ENCODE results near the gene B4GALT5.

The B4GALT5 gene

DNA sequence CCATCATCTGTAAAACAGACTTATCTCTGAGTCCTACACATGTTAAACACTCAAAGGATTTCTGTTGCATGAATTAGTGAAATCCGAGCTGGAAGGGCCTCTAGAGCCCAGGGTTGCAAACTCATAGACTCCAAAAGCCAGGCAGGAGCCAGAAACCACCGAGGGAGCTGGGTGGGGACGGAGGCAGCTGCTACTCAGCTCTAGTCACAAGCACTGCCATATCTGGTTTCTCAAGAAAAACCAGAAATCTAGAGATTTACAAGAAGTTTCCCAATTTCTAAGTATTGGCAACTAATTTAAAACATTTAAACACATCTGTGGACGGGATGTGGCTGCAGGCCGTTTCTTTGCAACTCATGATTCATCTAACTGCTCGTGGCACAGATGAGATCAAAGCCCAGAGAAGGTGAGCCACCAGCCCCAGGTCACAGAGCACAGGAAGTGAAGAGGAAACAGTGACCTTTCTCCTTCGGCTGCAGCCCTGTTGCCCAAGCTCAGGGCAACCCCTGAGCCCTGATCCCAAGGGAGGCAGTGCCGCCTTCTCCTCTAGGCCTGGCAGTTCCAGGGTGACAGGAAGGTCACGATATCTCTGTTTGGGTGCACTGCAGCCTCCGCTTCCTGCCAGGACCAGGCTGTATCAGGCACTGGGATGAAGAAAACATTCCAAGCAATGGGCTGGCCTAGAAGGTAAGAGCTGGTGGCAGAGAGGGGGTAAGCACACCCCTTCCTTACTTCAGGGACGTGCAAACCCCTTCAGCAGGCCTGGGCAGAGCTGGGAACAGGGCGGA, 119.3 kb downstream of the B4GALT5 start:
- H3K27ac ChIP-seq = no peak overlapping the region

DNA sequence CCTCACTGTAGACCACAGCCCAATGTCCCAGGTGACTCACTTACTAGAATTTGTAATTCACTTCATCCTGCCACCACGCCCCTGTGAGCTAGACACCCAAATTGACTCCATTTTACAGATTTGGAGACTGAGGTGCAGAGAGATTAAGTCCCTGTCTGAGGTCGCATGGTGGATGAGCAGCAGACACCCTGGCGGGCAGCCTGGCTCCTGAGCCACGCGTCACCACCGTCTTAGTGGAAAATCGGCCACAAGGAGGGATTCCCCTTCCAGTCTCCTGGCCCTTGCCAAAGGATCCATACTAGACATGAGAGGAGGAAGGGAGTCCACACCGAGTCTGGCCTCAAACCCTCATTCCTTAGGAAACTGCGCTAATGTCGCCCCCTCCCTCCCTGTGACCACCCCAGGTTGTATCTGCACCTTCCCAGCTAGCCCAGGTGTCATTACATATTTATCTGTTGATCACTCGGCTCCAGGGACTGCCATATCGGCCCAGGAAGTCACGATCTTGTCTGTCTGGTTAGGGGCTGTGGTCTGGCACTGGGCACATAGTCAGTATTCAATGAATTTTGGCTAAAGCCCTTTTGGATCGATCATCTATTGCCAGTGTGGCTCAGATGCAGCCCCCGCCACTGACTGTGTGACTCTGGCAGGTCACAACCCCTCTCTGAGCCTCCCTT, 120.1 kb downstream of the B4GALT5 start:
- DNase-seq (ENCODE audit: low read depth, low spot score) = no peak
- no peak overlapping the region for H3K27ac ChIP-seq

More for the DNA sequence above, 119.3 kb downstream of the B4GALT5 start:
- DNase-seq (ENCODE audit: low read depth, low spot score) = no peak

DNA sequence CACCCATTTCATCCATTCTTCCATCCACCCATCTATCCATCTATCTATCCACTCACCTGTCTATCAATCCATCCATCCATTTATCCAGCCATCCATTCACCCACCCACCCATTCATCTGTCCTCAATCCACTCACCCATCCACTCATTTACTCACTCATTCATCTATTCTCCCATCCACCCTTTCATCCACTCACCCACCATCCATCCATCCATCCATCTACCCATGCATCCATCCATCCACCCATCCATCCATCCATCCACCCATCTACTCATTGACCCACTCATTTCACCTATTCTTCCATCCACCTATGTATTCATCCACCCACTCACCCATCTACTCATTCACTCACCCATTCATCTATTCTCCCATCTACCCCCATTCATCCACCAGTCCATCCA, 121.6 kb downstream of the B4GALT5 start:
- no peak overlapping the region for H3K27ac ChIP-seq
- DNase-seq (ENCODE audit: low read depth, low spot score) = no peak

DNA sequence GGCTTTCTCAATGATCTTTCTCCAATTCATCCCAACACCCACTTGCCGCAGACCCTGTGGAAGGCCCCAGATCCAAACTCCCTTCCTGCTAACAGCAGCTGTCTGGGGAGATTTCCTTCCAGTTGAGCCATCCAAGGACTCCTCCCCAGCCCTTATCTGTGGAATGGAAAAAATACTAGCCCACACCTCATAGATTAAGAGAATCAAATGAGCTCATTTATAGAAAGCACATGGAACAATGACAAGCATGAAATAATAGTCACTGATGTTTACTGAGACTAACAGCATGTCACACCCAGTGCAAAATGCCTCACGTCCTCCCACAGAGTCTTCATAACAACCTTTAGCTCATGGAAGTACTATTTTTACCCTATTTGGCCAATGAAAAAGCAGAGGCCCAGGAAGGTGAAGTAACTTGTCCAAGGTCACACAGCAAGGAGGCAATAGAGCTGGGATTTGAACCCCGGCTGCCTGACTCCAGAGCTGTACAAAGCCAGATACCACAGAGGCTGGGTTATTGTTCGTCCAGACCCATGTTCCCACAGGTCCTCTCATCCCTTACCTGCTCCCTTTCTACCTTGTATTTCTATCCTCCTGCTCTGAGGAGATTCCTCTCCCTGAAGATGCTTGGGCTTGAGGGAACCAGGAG, 122.3 kb downstream of the B4GALT5 start:
- no peak for DNase-seq (ENCODE audit: low read depth, low spot score)
- no peak overlapping the region for H3K27ac ChIP-seq

DNA sequence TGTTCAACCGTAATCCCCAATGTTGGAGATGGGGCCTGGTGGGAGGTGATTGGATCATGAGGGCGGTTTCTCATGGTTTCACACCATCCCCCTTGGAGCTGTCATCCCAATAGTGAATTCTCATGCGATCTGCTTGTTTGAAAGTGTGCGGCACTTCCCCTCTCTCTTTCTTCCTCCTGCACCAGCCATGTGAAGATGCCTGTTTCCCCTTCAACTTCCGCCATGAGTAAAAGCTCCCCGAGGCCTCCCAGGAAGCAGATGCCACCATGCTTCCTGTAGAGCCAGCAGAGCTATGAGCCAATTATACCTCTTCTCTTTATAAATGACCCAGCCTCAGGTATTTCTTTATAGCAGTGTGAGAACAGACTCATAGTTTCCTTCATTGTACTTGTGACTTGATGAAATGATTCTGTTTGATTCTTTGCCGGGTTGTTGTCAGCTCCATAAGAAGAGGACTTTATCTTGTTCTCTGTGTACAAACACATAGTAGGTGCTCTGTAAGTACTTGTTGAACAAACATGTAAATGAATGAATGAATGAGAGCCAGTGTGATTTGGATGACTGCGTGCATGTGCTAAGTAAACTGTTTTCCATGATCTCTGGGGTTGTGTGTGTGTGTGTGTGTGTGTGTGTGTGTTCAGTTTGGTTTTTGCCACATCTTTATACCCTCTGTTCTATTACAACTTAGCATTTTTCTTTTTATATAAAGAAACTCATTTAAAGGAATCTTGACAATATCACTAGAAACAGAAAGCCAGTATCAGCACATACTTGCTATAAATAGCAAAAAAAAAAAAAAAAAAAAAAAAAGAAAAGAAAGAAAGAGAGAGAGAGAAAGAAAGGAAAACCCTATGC, 123.3 kb downstream of the B4GALT5 start:
- no peak for DNase-seq (ENCODE audit: low read depth, low spot score)
- no peak overlapping the region for H3K27ac ChIP-seq

DNA sequence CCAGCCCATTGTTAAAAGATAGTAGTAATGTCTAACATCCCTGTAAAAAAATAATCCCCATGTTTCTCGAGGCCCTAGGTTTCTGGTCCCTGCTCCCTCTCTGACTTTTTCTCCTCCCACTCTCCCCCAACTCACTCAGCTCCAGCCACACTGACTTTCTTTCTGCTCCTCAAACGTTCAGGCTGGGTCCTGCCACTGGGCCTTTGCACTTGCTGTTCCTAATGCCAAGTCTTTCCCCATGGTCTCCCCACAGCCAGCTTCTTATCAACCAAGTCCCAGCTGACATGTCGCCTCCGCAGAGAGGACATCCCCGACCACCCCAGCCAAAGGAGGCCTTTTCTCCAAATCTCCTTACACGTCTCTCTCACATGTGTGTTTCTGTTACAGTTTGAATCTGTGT, 123.9 kb downstream of the B4GALT5 start:
- DNase-seq (ENCODE audit: low read depth, low spot score) = no peak
- H3K27ac ChIP-seq = no peak overlapping the region

DNA sequence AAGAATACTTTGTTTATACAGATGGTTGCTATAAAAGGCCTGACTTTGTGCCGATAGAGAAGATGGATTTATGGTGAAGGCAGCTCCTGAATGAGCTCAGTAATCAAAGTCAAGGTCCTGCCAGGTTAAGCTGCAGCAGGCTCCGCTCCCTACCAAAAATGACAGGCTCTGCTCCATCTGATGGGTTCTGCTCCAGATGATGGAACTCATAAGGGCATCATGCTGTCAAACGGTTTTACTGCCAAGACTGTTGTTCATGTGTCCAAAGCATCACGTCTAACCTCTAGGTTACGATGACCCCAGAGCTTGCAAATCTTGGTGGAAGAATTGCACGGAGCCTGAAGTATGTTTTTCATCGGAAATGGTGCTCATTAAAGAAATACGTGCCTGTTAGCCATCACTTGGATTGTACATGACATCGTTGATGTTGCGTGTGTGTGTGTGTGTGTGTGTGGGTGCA, 126.5 kb downstream of the B4GALT5 start:
- no peak overlapping the region for H3K27ac ChIP-seq
- DNase-seq (ENCODE audit: low read depth, low spot score) = no peak

DNA sequence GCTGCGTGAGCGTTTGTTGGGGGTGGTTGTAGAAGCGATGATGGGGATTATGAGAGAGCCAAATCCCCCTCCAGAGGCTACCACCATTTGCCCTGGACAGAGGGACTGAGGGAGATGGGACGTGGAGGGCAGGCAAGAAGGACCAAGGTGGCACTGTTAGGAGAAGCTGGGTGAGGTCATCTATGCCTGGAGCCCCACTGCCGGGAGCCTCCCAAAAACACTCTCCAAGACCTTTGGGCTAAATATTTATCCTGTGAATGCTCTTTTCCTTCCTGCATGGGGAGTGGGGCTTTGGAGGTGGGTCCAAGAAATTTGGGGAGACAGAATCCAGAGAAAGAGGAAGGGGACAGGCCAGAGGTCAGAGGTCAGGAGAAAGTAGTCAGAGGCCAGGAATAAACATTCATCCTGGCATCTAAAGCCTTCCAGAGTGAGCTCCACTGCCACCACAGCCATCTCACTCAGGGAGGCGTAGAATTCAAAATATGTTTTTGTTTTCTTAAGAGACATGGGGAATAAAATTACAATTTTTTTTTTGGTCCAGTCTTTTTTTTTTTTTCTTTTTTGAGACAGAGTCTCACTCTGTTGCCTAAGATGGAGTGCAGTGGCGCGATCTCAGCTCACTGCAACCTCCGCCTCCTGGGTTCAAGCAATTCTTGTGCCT, 128.0 kb downstream of the B4GALT5 start:
- no peak overlapping the region for H3K27ac ChIP-seq
- DNase-seq (ENCODE audit: low read depth, low spot score) = no peak

DNA sequence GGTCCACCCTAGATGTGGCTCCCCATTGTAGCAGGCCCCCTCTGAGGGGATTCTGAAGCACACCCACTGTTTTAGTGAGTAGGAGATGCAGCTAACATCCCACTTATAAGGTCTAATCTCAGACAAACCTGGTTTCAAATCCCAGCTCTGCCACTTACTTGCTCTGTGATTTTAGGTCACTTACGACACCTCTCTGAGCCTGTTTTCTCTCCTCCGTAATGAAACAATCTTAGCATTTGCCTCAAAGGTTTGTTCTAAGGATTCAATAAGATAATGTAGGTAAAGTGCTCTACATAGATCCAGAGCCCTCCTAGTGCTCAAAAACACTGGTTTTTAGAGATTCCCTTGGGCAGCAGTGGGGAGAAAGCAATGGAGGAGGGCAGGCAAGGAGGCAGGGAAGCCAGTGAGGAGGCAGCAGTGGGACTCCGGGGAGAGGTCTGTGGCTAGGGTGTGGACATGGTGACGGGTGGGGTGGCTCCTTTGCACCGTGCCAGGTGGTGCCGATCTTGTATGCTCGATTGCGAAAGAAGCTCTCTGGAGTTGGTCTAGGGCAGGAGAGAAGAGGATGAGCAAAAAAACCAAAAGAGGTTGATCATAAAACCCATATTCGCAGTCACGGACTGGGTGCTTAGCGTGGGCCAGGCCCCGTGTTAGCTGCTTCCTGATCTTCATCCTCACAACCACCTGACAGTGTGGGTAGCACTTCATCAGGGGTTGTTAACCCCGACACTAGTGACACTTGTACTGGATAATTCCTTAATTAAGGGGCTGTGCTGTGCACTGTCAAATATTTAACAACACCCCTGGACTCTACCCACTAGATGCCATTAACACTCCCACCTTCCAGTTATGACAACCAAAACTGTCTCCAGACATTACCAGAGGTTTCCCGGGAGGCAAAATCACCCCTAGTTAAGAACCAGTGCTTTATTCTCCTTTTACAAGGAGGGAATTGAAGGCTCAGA, 129.0 kb downstream of the B4GALT5 start:
- no peak overlapping the region for H3K27ac ChIP-seq
- DNase-seq (ENCODE audit: low read depth, low spot score) = no peak

DNA sequence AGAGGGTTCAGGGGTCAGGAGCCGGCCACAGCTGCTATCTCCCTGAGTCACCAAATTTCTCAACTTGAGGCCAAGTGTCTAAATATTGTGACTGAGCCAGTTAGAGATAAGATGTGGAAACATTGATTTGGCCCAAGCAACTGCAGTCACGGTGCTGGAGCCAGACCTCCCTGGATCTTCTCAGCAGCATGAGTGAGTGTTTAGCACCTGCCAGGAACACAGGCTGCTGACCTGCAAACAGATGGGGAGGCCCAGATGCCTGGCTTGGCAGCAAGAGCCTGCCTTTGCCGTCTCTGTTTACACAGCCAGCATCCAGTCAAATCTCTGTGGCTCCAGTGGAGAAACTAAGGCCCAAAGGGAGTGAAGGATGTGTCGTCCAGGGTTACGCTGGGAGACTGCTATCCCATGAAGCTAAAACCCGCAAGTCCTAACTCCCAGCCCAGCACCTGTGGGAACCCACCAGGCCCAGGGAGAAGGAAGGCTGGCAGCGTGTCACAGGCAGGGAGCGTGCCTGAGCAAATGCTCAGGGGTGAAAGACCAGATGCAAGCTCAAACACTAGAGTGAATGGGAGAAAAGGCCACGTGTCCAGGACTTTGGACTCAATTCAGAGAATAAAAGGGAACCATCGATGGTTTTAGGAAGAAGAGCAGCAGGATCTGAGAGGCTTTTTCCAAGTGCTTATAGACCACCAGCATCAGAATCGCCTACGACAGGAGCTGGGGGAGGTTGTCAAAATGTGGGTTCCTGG, 129.8 kb downstream of the B4GALT5 start:
- H3K27ac ChIP-seq = no peak overlapping the region
- no peak for DNase-seq (ENCODE audit: low read depth, low spot score)

DNA sequence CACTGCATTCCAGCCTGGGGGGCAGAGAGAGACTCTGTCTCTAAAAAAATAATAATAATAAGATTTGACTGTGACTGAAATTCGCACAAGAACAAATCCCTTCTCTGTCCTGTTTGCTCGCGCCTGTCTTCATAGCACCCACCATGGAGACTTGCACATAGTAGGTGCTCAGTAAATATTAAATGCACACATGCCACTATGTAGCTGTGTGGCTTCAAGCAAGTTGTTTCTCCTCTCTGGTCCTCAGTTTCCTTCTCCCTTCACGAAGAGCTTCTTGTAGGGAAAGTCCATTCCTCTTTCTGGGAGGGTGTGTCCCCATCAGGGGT, 130.4 kb downstream of the B4GALT5 start:
- DNase-seq (ENCODE audit: low read depth, low spot score) = no peak
- H3K27ac ChIP-seq = no peak overlapping the region

Data from epithelial cell of prostate (primary cell).